Measurements from ENCODE around the gene PROB1.

Gene PROB1

GRCh38 chr5:139371482-139372435 is 23.1 kb downstream of the PROB1 start:
- TF ChIP-seq RARB (CRISPR knock-in tag; IDR thresholded peaks at IDR 0.05) (no peak), TCF4 (CRISPR knock-in tag; IDR thresholded peaks at IDR 0.05; ENCODE audit: borderline replicate concordance) (no peak), ZFP3 (CRISPR knock-in tag; IDR thresholded peaks at IDR 0.05) (no peak), BACH2 (CRISPR knock-in tag; IDR thresholded peaks at IDR 0.05; ENCODE audit: borderline replicate concordance) (no peak), ZFP30 (CRISPR knock-in tag; IDR thresholded peaks at IDR 0.05) (no peak), ZNF8 (CRISPR knock-in tag; IDR thresholded peaks at IDR 0.05) (no peak), SNAI2 (CRISPR knock-in tag; IDR thresholded peaks at IDR 0.05) (no peak), ISL1 (CRISPR knock-in tag; IDR thresholded peaks at IDR 0.05) (no peak), POU6F1 (CRISPR knock-in tag; IDR thresholded peaks at IDR 0.05; ENCODE audit: borderline replicate concordance, low read depth) (no peak), ARNTL (CRISPR knock-in tag; IDR thresholded peaks at IDR 0.05; ENCODE audit: borderline replicate concordance, low read depth) (no peak)
- no peak for ATAC-seq

GRCh38 chr5:139369181-139369580 is 25.7 kb downstream of the PROB1 start:
- TF ChIP-seq ARNTL (CRISPR knock-in tag; IDR thresholded peaks at IDR 0.05; ENCODE audit: borderline replicate concordance, low read depth) (no peak), ZNF70 (CRISPR knock-in tag; IDR thresholded peaks at IDR 0.05) (no peak)
- ATAC-seq, result peak; percentile 78

- peak; percentile 30 for ATAC-seq
These were observed 26.3 kb downstream of the PROB1 start for GRCh38 chr5:139368613-139369012.

More at GRCh38 chr5:139368613-139369012, 26.3 kb downstream of the PROB1 start:
- TF ChIP-seq BACH2 (CRISPR knock-in tag; IDR thresholded peaks at IDR 0.05; ENCODE audit: borderline replicate concordance) (no peak), ZFP30 (CRISPR knock-in tag; IDR thresholded peaks at IDR 0.05) (no peak), ZFP3 (CRISPR knock-in tag; IDR thresholded peaks at IDR 0.05) (no peak), TSHZ2 (CRISPR knock-in tag; IDR thresholded peaks at IDR 0.05) (no peak), GLIS3 (CRISPR knock-in tag; IDR thresholded peaks at IDR 0.05) (no peak), ARNTL (CRISPR knock-in tag; IDR thresholded peaks at IDR 0.05; ENCODE audit: borderline replicate concordance, low read depth) (no peak), PPARA (CRISPR knock-in tag; IDR thresholded peaks at IDR 0.05; ENCODE audit: borderline replicate concordance) (no peak), PATZ1 (CRISPR knock-in tag; IDR thresholded peaks at IDR 0.05; ENCODE audit: borderline replicate concordance) (no peak), POU6F1 (CRISPR knock-in tag; IDR thresholded peaks at IDR 0.05; ENCODE audit: borderline replicate concordance, low read depth) (no peak), TOX (CRISPR knock-in tag; IDR thresholded peaks at IDR 0.05; ENCODE audit: borderline replicate concordance) (no peak), OSR1 (CRISPR knock-in tag; IDR thresholded peaks at IDR 0.05) (no peak), CSRNP3 (CRISPR knock-in tag; IDR thresholded peaks at IDR 0.05) (no peak), ESRRG (CRISPR knock-in tag; IDR thresholded peaks at IDR 0.05) (no peak), ZNF8 (CRISPR knock-in tag; IDR thresholded peaks at IDR 0.05) (no peak), ZC3H10 (CRISPR knock-in tag; IDR thresholded peaks at IDR 0.05) (no peak), CSDC2 (CRISPR knock-in tag; IDR thresholded peaks at IDR 0.05) (no peak), ZNF565 (CRISPR knock-in tag; conservative IDR thresholded peaks at IDR 0.05; ENCODE audit: low read depth) (no peak)

Data from SK-N-SH treated with all-trans-retinoic acid at 6 μM for 48 hours (cell line).